Neutrophil (primary cell): Measurements from ENCODE around the gene EDEM1.

Source experiments
- H3K27ac ChIP-seq: fragments of 200-600 bp; sonication (generic); 2 replicates; pipeline ENCODE4 v1.5.1; 2016; ENCODE audit warnings: mild to moderate bottlenecking, moderate library complexity
- H3K27me3 ChIP-seq: fragments of 200-600 bp; sonication (generic); 2 replicates; pipeline ENCODE4 v1.6.0; 2016; ENCODE audit warnings: mild to moderate bottlenecking
- H3K36me3 ChIP-seq: fragments of 200-600 bp; sonication (generic); 2 replicates; pipeline ENCODE4 v1.5.1; 2017
- H3K4me1 ChIP-seq, 2 experiments: fragments of 200-600 bp in 1 of 2; sonication (generic) in 1 of 2; 1 replicate in 1 of 2; 2 replicates in 1 of 2; pipeline versions ENCODE4 v1.5.1 to v1.6.1; 2013 to 2016; ENCODE audit warnings: low read depth in 1 of 2, low read length in 1 of 2, mild to moderate bottlenecking in 1 of 2, moderate library complexity in 1 of 2; ENCODE audit not compliant: control insufficient read depth in 1 of 2, insufficient read depth in 1 of 2
- H3K4me3 ChIP-seq, 2 experiments: fragments of 200-600 bp in 1 of 2; sonication (generic) in 1 of 2; 1 replicate in 1 of 2; 2 replicates in 1 of 2; pipeline ENCODE4 v1.5.1; 2013 to 2016; ENCODE audit warnings: low read depth in 1 of 2, low read length in 1 of 2, mild to moderate bottlenecking in 1 of 2, moderate library complexity in 1 of 2
- H3K9me3 ChIP-seq: fragments of 200-600 bp; sonication (generic); 2 replicates; pipeline ENCODE4 v1.5.1; 2016
- CTCF ChIP-seq: fragments of 200-600 bp; sonication (generic); IDR thresholded peaks from 2 replicates; pipeline ENCODE4 v1.5.1; 2016; ENCODE audit warnings: antibody characterized with exemption

Gene EDEM1

GRCh38 chr3:5194341-5194740 is 6.8 kb downstream of the EDEM1 start:
- peaks cover 91 to 97% of the 10 kb centered on the region in 2 experiments for H3K4me1 ChIP-seq
- no peaks in the 10 kb centered on the region for H3K36me3 ChIP-seq
- no peak overlapping the region for H3K4me3 ChIP-seq
- no peaks in the 10 kb centered on the region for H3K9me3 ChIP-seq
- TF ChIP-seq CTCF: no peak
- H3K27me3 ChIP-seq: no peaks in the 10 kb centered on the region
- peak overlapping the region; percentile 70 for H3K27ac ChIP-seq

GRCh38 chr3:5194801-5195509 is 7.4 kb downstream of the EDEM1 start:
- Histone ChIP-seq H3K9me3 (no peaks in the 10 kb centered on the region), H3K27me3 (no peaks in the 10 kb centered on the region), H3K36me3 (peaks cover 1% of the 10 kb centered on the region), H3K4me1 (peaks cover 89 to 97% of the 10 kb centered on the region in 2 experiments), H3K27ac (peak overlapping the region; percentile 70), H3K4me3 (no peak overlapping the region)
- no peak for TF ChIP-seq CTCF

GRCh38 chr3:5195605-5196004 is 8.1 kb downstream of the EDEM1 start:
- Histone ChIP-seq H3K27ac (peak overlapping the region; percentile 70), H3K9me3 (no peaks in the 10 kb centered on the region), H3K36me3 (peaks cover 8% of the 10 kb centered on the region), H3K4me1 (peaks cover 82 to 91% of the 10 kb centered on the region in 2 experiments), H3K27me3 (no peaks in the 10 kb centered on the region), H3K4me3 (no peak overlapping the region)
- no peak for TF ChIP-seq CTCF

DNA sequence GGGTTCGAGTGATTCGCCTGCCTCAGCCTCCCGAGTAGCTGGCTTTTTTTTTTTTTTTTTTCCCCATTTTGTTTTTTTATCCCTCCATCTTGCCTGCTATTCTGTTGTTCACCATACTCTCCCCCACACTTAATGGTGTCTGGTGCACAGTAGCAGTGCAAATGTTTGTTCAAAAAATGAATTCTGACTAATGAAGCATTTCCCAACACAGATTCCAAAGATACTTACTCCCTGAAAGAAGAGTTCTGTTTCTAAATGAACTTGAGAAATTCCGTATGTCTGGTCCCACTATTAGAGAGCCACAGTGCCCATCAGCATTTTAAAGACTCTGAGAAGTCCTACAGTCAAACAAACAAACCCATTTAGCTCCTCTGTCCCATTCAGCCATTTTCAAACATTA is 9.5 kb downstream of the EDEM1 start:
- no peak for TF ChIP-seq CTCF
- Histone ChIP-seq H3K27ac (peak overlapping the region; percentile 81), H3K36me3 (peaks cover 15% of the 10 kb centered on the region), H3K4me1 (peaks cover 68 to 77% of the 10 kb centered on the region in 2 experiments), H3K27me3 (no peaks in the 10 kb centered on the region), H3K4me3 (no peak overlapping the region), H3K9me3 (no peaks in the 10 kb centered on the region)

- TF ChIP-seq CTCF: no peak
- Histone ChIP-seq H3K4me1 (peaks cover 61 to 70% of the 10 kb centered on the region in 2 experiments), H3K4me3 (no peak overlapping the region), H3K36me3 (peaks cover 22% of the 10 kb centered on the region), H3K27ac (peak overlapping the region; percentile 81), H3K9me3 (no peaks in the 10 kb centered on the region), H3K27me3 (no peaks in the 10 kb centered on the region)
These were observed 10.2 kb downstream of the EDEM1 start for GRCh38 chr3:5197470-5198312.
